Karpas-422 (cell line): ENCODE results near the gene GPR27. TPM values are rescaled to one million over a fixed set of nuclear protein-coding genes. Genes with fewer than 3 reads are reported as not detected.

ENCODE experiments used
- DNase-seq: peaks from one replicate; pipeline ENCODE4 v3.0.0-alpha.2; 2015
- H2AFZ ChIP-seq: fragments of 200-600 bp; sonication (generic); 2 replicates; pipeline ENCODE4 v1.6.1; 2014; ENCODE audit warnings: antibody characterized with exemption, low read length, mixed read lengths
- H3K27ac ChIP-seq: fragments of 200-600 bp; sonication (generic); 2 replicates; pipeline ENCODE4 v1.5.1; 2014; ENCODE audit warnings: mild to moderate bottlenecking, low read length, moderate library complexity
- H3K27me3 ChIP-seq: fragments of 200-600 bp; sonication (generic); 2 replicates; pipeline ENCODE4 v1.6.1; 2014; ENCODE audit warnings: low read length, mixed read lengths
- H3K36me3 ChIP-seq: fragments of 200-600 bp; sonication (generic); 2 replicates; pipeline ENCODE4 v1.6.1; 2014; ENCODE audit warnings: low read length, mixed read lengths; ENCODE audit not compliant: insufficient read depth
- H3K4me1 ChIP-seq: fragments of 200-600 bp; sonication (generic); 2 replicates; pipeline ENCODE4 v1.6.1; 2014; ENCODE audit warnings: mild to moderate bottlenecking, low read length, mixed read lengths
- H3K4me2 ChIP-seq: fragments of 200-600 bp; sonication (generic); 2 replicates; pipeline ENCODE4 v1.6.1; 2014; ENCODE audit warnings: low read length, low read depth, mild to moderate bottlenecking; ENCODE audit not compliant: poor library complexity, severe bottlenecking
- H3K4me3 ChIP-seq: fragments of 200-600 bp; sonication (generic); 2 replicates; pipeline ENCODE4 v1.5.1; 2014; ENCODE audit warnings: mild to moderate bottlenecking, antibody characterized with exemption, low read length, mixed read lengths
- H3K79me2 ChIP-seq: fragments of 200-600 bp; sonication (generic); 2 replicates; pipeline ENCODE4 v1.6.1; 2014; ENCODE audit warnings: mild to moderate bottlenecking, low read length, mixed read lengths
- H3K9ac ChIP-seq: fragments of 200-600 bp; sonication (generic); 2 replicates; pipeline ENCODE4 v1.6.0; 2014; ENCODE audit warnings: low read length
- H3K9me2 ChIP-seq: fragments of 200-600 bp; sonication (generic), shearing (Covaris generic); replicated peaks from 2 replicates; pipeline ENCODE4 v1.6.0; 2014; ENCODE audit warnings: mild to moderate bottlenecking, low read length, moderate library complexity; ENCODE audit not compliant: insufficient read depth
- H3K9me3 ChIP-seq: fragments of 300-700, 200-600 bp; sonication (generic); 2 replicates; pipeline ENCODE4 v1.6.1; 2014; ENCODE audit warnings: low read length, mixed read lengths
- H4K20me1 ChIP-seq: fragments of 200-600 bp; sonication (generic); 2 replicates; pipeline ENCODE4 v1.6.1; 2014; ENCODE audit warnings: mild to moderate bottlenecking, antibody characterized with exemption, low read length, low read depth; ENCODE audit not compliant: insufficient read depth
- total RNA-seq: library from RNA; depleted of rRNA; stranded (reverse); fragments of >200 nt; shearing (Covaris generic); gene quantifications from 2 replicates; pipeline ENCODE4 v1.2.3, GENCODE V29; 2014; ENCODE audit warnings: low replicate concordance

GPR27 gene
- total RNA-seq, 1 experiment from 2014 or later: not detected

DNA sequence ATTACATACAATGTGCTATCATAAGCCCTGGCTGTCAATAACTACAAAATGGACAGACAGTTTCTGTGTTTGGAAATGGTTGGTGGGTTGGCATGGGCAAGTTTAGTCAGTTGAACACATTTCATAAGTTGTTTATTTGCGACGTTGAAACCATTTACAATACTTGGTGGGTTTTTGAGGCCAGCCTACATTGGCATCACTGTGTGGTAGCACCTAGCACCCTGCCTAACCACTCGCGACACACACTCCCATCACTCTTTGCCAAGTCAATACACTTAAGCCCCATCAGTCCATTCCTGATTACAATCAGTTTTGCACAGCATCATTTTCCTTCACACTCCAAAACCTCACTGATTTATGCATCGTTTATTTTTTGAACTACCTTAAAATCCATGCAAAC, 17.5 kb downstream of the GPR27 start:
- H3K9ac ChIP-seq: no peak overlapping the region
- H3K4me1 ChIP-seq: peaks cover 6% of the 10 kb centered on the region; the same call in 1 of the 2 replicates
- no peak overlapping the region for H3K27ac ChIP-seq
- no peaks in the 10 kb centered on the region for H3K36me3 ChIP-seq
- no peak overlapping the region for H2AFZ ChIP-seq
- H4K20me1 ChIP-seq: no peaks in the 10 kb centered on the region
- H3K27me3 ChIP-seq: no peaks in the 10 kb centered on the region
- no peak overlapping the region for H3K4me3 ChIP-seq
- H3K4me2 ChIP-seq: no peak overlapping the region
- H3K9me3 ChIP-seq: no peaks in the 10 kb centered on the region
- no peaks in the 10 kb centered on the region for H3K9me2 ChIP-seq
- H3K79me2 ChIP-seq: no peaks in the 10 kb centered on the region
- no peak for DNase-seq

DNA sequence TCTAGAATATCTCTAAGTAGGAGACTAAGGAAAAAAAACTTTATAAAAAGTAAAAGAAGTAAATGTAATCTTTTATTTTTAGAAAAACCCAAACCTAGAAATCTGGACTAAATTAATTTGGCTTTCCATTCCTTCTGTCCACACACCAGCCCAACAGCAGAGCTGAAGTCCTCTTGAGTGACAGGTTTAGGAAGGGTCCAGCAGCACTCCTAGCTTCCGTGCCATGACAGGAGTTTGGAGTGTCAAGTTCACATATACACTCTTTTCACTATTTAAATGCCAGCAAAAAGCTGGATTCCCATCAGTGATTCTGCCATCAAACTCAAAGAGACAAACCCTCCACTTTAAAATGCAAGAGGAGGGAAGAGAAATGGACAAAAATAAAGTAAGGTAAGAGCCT, 18.2 kb downstream of the GPR27 start:
- Histone ChIP-seq H3K27ac (no peak overlapping the region), H3K9me3 (no peaks in the 10 kb centered on the region), H4K20me1 (no peaks in the 10 kb centered on the region), H3K36me3 (no peaks in the 10 kb centered on the region), H3K4me1 (peaks cover 6% of the 10 kb centered on the region; the same call in 1 of the 2 replicates), H3K79me2 (no peaks in the 10 kb centered on the region), H3K9ac (no peak overlapping the region), H3K4me3 (no peak overlapping the region), H3K4me2 (no peak overlapping the region), H2AFZ (no peak overlapping the region), H3K27me3 (no peaks in the 10 kb centered on the region), H3K9me2 (no peaks in the 10 kb centered on the region)
- no peak for DNase-seq

DNA sequence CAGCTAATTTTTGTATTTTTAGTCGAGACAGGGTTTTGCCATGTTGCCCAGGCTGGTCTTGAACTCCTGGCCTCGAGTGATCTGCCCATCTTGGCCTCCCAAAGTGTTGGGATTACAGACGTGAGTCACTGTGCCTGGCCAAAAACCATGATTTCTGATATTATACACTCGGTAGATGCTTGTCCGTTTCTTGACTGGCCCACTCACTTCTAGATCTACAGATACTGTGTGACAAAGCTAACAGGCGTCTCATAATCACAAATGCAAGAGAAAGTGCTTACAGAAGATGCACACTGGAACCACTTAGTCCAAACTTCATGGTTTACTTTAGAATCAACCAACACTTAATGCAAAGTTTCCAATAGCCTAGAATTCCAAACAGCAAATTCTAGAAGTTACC, 22.9 kb downstream of the GPR27 start:
- H3K27ac ChIP-seq: no peak overlapping the region
- H3K27me3 ChIP-seq: no peaks in the 10 kb centered on the region
- no peaks in the 10 kb centered on the region for H4K20me1 ChIP-seq
- no peak for DNase-seq
- no peaks in the 10 kb centered on the region for H3K79me2 ChIP-seq
- peaks cover 16% of the 10 kb centered on the region for H3K4me1 ChIP-seq
- no peak overlapping the region for H3K4me2 ChIP-seq
- no peaks in the 10 kb centered on the region for H3K9me2 ChIP-seq
- H3K36me3 ChIP-seq: no peaks in the 10 kb centered on the region
- no peak overlapping the region for H3K4me3 ChIP-seq
- no peak overlapping the region for H3K9ac ChIP-seq
- no peaks in the 10 kb centered on the region for H3K9me3 ChIP-seq
- no peak overlapping the region for H2AFZ ChIP-seq

DNA sequence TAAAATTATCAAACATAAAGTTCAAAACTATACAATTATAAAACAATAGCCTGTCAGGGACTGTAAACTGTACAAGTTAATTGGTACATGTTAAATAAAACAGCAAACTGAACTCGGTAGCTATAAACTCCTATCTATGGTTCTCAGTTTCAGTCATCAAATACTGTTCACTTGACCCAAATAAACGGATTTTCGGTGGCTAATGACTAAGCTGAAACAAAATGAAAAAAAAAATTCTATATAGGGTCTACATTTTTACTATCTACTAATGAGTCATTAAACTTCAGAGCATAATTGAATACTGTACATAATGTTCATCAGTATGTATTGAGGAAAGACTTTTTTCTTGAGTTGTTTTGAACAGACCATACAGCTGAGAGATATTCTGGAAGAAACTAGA, 24.7 kb downstream of the GPR27 start:
- Histone ChIP-seq H2AFZ (no peak overlapping the region), H3K36me3 (no peaks in the 10 kb centered on the region), H3K27me3 (no peaks in the 10 kb centered on the region), H3K9ac (no peak overlapping the region), H3K4me2 (no peak overlapping the region), H3K4me1 (peaks cover 25% of the 10 kb centered on the region), H3K9me2 (no peaks in the 10 kb centered on the region), H4K20me1 (no peaks in the 10 kb centered on the region), H3K9me3 (no peaks in the 10 kb centered on the region), H3K4me3 (no peak overlapping the region), H3K27ac (no peak overlapping the region), H3K79me2 (no peaks in the 10 kb centered on the region)
- DNase-seq: no peak

DNA sequence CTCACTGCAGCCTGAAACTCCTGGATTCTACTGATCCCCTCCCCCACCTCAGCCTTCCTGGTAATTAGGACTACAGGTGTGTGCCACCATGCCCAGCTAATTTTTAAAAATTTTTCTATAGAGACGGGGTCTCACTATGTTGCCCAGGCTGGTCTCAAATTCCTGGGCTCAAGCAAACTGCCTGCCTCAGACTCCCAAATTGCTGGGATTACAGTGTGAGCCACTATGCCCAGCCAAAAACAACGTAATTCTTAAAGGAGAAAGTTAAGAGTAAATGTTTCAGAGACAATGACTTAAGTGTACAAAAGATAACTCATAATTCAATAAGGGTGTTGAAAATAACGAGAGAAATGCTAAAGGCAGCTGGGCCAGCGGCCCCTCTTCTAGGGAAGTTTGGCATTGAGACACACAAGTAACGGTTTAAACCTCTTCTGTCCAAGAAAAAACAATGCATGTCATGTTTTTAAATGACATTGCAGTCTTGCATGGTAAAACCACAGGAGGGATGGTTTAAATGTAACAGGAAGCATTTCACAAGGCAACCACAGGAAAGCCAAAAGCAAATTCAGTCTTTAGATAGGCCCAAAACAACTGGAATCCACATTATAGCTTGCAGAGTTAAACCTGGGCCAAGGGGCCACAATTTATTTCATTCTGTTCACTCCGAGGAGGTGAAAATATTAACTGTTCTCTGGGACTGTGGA, 26.2 kb downstream of the GPR27 start:
- Histone ChIP-seq H3K4me3 (no peak overlapping the region), H3K9me2 (no peaks in the 10 kb centered on the region), H3K4me1 (peaks cover 21% of the 10 kb centered on the region), H3K27ac (no peak overlapping the region), H3K79me2 (no peaks in the 10 kb centered on the region), H3K9me3 (no peaks in the 10 kb centered on the region), H3K27me3 (no peaks in the 10 kb centered on the region), H3K36me3 (no peaks in the 10 kb centered on the region), H3K4me2 (no peak overlapping the region), H4K20me1 (no peaks in the 10 kb centered on the region), H3K9ac (no peak overlapping the region), H2AFZ (no peak overlapping the region)
- DNase-seq: peak; percentile 42

DNA sequence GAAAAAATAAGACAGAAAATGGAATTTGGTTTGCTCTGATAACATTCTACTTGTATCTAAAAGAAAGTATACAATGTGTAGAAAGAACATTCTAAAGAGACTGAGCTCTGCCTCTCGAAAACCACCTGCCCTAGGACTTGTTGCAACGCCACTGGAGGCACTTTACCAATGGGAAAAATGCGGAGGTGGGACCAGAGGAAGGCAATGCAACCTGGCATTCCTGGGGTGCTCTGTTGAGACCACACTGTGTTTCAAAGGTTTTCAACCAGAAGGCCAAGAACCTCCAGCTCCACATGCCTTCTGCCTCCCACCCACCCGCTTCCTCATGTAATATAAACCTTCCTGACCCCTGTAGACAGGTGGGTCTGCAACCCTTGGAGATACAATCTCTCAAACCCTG, 26.8 kb downstream of the GPR27 start:
- Histone ChIP-seq H3K27ac (no peak overlapping the region), H3K79me2 (no peaks in the 10 kb centered on the region), H2AFZ (no peak overlapping the region), H3K36me3 (no peaks in the 10 kb centered on the region), H3K9ac (no peak overlapping the region), H3K27me3 (no peaks in the 10 kb centered on the region), H4K20me1 (no peaks in the 10 kb centered on the region), H3K9me2 (no peaks in the 10 kb centered on the region), H3K4me3 (no peak overlapping the region), H3K4me2 (no peak overlapping the region), H3K9me3 (no peaks in the 10 kb centered on the region), H3K4me1 (peaks cover 19% of the 10 kb centered on the region)
- no peak for DNase-seq

DNA sequence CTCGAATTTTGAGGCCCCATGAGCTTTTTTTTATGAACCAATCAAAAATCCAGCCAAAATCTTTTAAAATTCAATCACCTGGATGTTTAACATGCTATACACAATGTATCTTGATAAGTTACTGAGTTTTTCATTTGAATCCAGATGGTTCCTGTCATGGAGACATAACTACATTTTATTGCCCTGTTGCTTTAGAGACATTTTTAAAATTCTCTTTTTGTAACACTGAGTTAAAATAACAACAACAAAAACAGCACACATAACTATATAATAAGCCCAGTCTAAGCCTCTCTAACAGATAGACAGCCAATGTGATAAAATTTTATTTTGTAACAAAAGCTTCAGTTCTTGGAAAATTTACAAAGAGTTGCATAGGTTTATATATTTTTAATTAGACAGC, 29.5 kb downstream of the GPR27 start:
- no peak overlapping the region for H3K4me2 ChIP-seq

DNA sequence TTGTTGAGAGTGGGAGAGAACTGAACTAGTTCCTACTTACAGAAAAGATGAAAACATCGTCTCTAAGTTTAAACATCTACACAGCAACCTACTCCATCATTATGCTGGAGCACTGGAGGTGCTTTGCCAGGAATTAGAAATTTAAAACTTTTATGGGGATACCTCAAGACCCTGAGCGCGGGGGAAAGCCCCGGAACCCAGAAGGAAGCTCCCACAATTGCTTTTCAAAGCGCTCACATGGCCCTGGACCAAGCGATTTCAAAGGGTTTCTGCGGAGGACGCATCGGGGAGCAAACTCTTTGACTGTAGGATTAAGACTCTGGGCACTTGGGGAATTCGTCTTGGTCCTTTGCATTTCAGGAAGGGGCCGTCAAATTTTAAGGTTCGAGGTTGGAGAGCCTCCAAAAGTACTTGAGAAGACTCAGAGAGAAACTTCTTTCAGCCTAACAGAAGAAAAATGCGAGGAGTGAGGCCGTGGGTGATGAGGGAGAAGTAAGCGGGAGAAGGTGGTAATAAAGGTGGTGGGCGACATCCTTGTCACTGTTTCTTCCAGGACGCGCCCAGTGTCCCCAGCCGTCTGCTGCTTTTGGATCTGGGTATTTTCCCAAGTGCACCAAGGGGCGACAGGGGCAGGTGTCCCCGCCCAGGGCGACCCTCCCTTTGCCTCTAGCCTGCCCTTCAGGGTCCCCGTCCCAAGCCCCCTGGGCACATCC, 30.7 kb downstream of the GPR27 start:
- H3K9me2 ChIP-seq: no peaks in the 10 kb centered on the region
- H3K4me1 ChIP-seq: peaks cover 19% of the 10 kb centered on the region
- H4K20me1 ChIP-seq: no peaks in the 10 kb centered on the region
- no peaks in the 10 kb centered on the region for H3K36me3 ChIP-seq
- H2AFZ ChIP-seq: no peak overlapping the region
- H3K9me3 ChIP-seq: no peaks in the 10 kb centered on the region
- no peak overlapping the region for H3K4me3 ChIP-seq
- H3K27ac ChIP-seq: no peak overlapping the region
- H3K27me3 ChIP-seq: no peaks in the 10 kb centered on the region
- H3K79me2 ChIP-seq: no peaks in the 10 kb centered on the region
- no peak for DNase-seq
- H3K4me2 ChIP-seq: no peak overlapping the region
- H3K9ac ChIP-seq: no peak overlapping the region

More for the DNA sequence above, 29.5 kb downstream of the GPR27 start:
- Histone ChIP-seq H3K9me2 (no peaks in the 10 kb centered on the region), H4K20me1 (no peaks in the 10 kb centered on the region), H3K36me3 (no peaks in the 10 kb centered on the region), H3K9me3 (no peaks in the 10 kb centered on the region), H3K4me3 (no peak overlapping the region), H3K79me2 (no peaks in the 10 kb centered on the region), H3K9ac (no peak overlapping the region), H3K27ac (no peak overlapping the region), H3K27me3 (no peaks in the 10 kb centered on the region), H2AFZ (no peak overlapping the region), H3K4me1 (peaks cover 19% of the 10 kb centered on the region)
- no peak for DNase-seq
